ENCODE data around the gene PTPRG. TPM values are rescaled to one million over a fixed set of nuclear protein-coding genes. Genes with fewer than 3 reads are reported as not detected.

The PTPRG gene
- total and polyA plus RNA-seq, 2 of the 13 experiments (the other 11 are each of a cell fraction or from before 2014, with no cell fraction given): 8.0 to 25.3 TPM

- TF ChIP-seq HMGXB4 (CRISPR knock-in tag; IDR thresholded peaks at IDR 0.05; ENCODE audit: borderline replicate concordance in 1 of 2, low read depth in 1 of 2): peak in 1 of 2 experiments; percentile 72; a peak in 2 of 4 replicates
- 0 out of 2 replicates have a peak, but pooled peaks have one; percentile 31 for TF ChIP-seq MAF1 (CRISPR knock-in tag; IDR thresholded peaks at IDR 0.05; ENCODE audit: borderline replicate concordance)
- TF ChIP-seq ETS1 (CRISPR knock-in tag; IDR thresholded peaks at IDR 0.05): 0 out of 2 replicates have a peak, but pooled peaks have one; percentile 52
- TF ChIP-seq TBL1XR1 (IDR thresholded peaks at IDR 0.05; ENCODE audit: borderline replicate concordance, low read length, partially characterized antibody): peak; percentile 7
- TF ChIP-seq U2AF1 (optimal IDR thresholded peaks at IDR 0.05; ENCODE audit: low read depth, low read length): no peak
- TF ChIP-seq DRAP1 (CRISPR knock-in tag; IDR thresholded peaks at IDR 0.05): peak; percentile 39; the same call in 1 of the 2 replicates
- TF ChIP-seq THRA (CRISPR knock-in tag; IDR thresholded peaks at IDR 0.05; ENCODE audit: borderline replicate concordance): no peak
- no peak for TF ChIP-seq ZNF143 (CRISPR knock-in tag; IDR thresholded peaks at IDR 0.05)
- TF ChIP-seq ZBTB42 (CRISPR knock-in tag; IDR thresholded peaks at IDR 0.05): peak; percentile 40; the same call in 1 of the 2 replicates
- peak; percentile 61; the same call in 1 of the 2 replicates for TF ChIP-seq MTA1 (CRISPR knock-in tag; IDR thresholded peaks at IDR 0.05; ENCODE audit: borderline replicate concordance)
- TF ChIP-seq ZBTB46 (CRISPR knock-in tag; IDR thresholded peaks at IDR 0.05; ENCODE audit: borderline replicate concordance): 0 out of 2 replicates have a peak, but pooled peaks have one; percentile 38
- peak; percentile 63; the same call in 1 of the 2 replicates for TF ChIP-seq NFKB2 (CRISPR knock-in tag; IDR thresholded peaks at IDR 0.05; ENCODE audit: borderline replicate concordance)
- no peak for TF ChIP-seq ZNF609 (CRISPR knock-in tag; IDR thresholded peaks at IDR 0.05; ENCODE audit: borderline replicate concordance)
These were observed 626 bp upstream of the PTPRG start (continued) for GRCh38 chr3:61560517-61561373.

Measured in HepG2 (cell line).